Lower lobe of right lung (tissue), 2 donors: Measurements from ENCODE around the gene CLNK. TPM values are rescaled to one million over a fixed set of nuclear protein-coding genes. Genes with fewer than 3 reads are reported as not detected.
A peak's percentile ranks its signal among the peaks of the same experiment; 100 is the strongest.

ENCODE experiments used
- ATAC-seq, 2 donors: fragments of 200-7000 bp; cut with Tn5 transposase; one replicate each; pipeline ENCODE4 v1.9.1; 2020 to 2022; ENCODE audit warnings: mild to moderate bottlenecking in 2 of 2, moderate library complexity in 2 of 2
- DNase-seq: peaks from one replicate; pipeline ENCODE4 v3.0.0-alpha.2; 2020
- H3K27ac ChIP-seq: fragments of 200-600 bp; one replicate; pipeline ENCODE4 v1.8.0; 2022
- H3K27me3 ChIP-seq: fragments of 200-600 bp; one replicate; pipeline ENCODE4 v1.8.0; 2022; ENCODE audit warnings: low read depth
- H3K36me3 ChIP-seq: fragments of 200-600 bp; one replicate; pipeline ENCODE4 v1.8.0; 2022; ENCODE audit warnings: mild to moderate bottlenecking
- H3K4me1 ChIP-seq: fragments of 200-600 bp; one replicate; pipeline ENCODE4 v1.8.0; 2022
- H3K4me3 ChIP-seq: fragments of 200-600 bp; one replicate; pipeline ENCODE4 v1.8.0; 2022; ENCODE audit warnings: mild to moderate bottlenecking
- H3K9me3 ChIP-seq: fragments of 200-600 bp; one replicate; pipeline ENCODE4 v1.8.0; 2022
- CTCF ChIP-seq: fragments of 200-600 bp; IDR thresholded peaks from one replicate; pipeline ENCODE4 v1.8.0; 2022; ENCODE audit warnings: antibody characterized with exemption, mild to moderate bottlenecking
- intact Hi-C: fragments of 100-400 bp; cut with DNase I; formaldehyde crosslinking; loops from one replicate; pipeline ENCODE4 v1.11.0; 2022
- total RNA-seq: library from RNA; stranded (reverse); fragmentation: NEBNext Ultra II Directional; extraction: Animal tissue kit (Norgen Biotek cat#: 25700); gene quantifications from one replicate; pipeline ENCODE4 v1.2.1, GENCODE V29; 2021
- donor health status: DM: no; HTN: yes; CAD: no; lungs with severe emphysema.

The CLNK gene
- total RNA-seq, 1 donor from 2014 or later, result 0.09 TPM

GRCh38 chr4:10643600-10644425 is 40.8 kb downstream of the CLNK start:
- Histone ChIP-seq H3K9me3 (no peaks in the 10 kb centered on the region), H3K4me3 (no peak overlapping the region), H3K4me1 (no peaks in the 10 kb centered on the region), H3K36me3 (no peaks in the 10 kb centered on the region), H3K27me3 (no peaks in the 10 kb centered on the region), H3K27ac (no peak overlapping the region)
- DNase-seq (no peak), ATAC-seq (no peak)
- no peak for TF ChIP-seq CTCF
- intact Hi-C loops, result no loop called here

GRCh38 chr4:10640561-10641201 is 43.9 kb downstream of the CLNK start:
- no peak overlapping the region for H3K4me3 ChIP-seq
- DNase-seq (peak; percentile 49), ATAC-seq (peak; percentile 54 to 88)
- no peaks in the 10 kb centered on the region for H3K9me3 ChIP-seq
- no peak for TF ChIP-seq CTCF
- no peaks in the 10 kb centered on the region for H3K36me3 ChIP-seq
- intact Hi-C loops, result no loop called here
- no peaks in the 10 kb centered on the region for H3K27me3 ChIP-seq
- H3K4me1 ChIP-seq, result no peaks in the 10 kb centered on the region
- no peak overlapping the region for H3K27ac ChIP-seq

GRCh38 chr4:10639664-10640063 is 44.9 kb downstream of the CLNK start:
- intact Hi-C loops, result no loop called here
- no peak overlapping the region for H3K4me3 ChIP-seq
- H3K4me1 ChIP-seq, result no peaks in the 10 kb centered on the region
- no peak for ATAC-seq
- H3K9me3 ChIP-seq, result no peaks in the 10 kb centered on the region
- no peak overlapping the region for H3K27ac ChIP-seq
- TF ChIP-seq CTCF, result no peak
- no peaks in the 10 kb centered on the region for H3K27me3 ChIP-seq
- no peaks in the 10 kb centered on the region for H3K36me3 ChIP-seq
- DNase-seq, result no peak

- no peak for DNase-seq
- intact Hi-C loops, result no loop called here
- ATAC-seq, result no peak
- H3K36me3 ChIP-seq, result no peaks in the 10 kb centered on the region
- H3K9me3 ChIP-seq, result no peaks in the 10 kb centered on the region
- no peak overlapping the region for H3K4me3 ChIP-seq
- H3K27ac ChIP-seq, result no peak overlapping the region
- TF ChIP-seq CTCF, result no peak
- H3K27me3 ChIP-seq, result no peaks in the 10 kb centered on the region
- no peaks in the 10 kb centered on the region for H3K4me1 ChIP-seq
These were observed 45.5 kb downstream of the CLNK start for GRCh38 chr4:10639100-10639499.

GRCh38 chr4:10635091-10635490 is 49.5 kb downstream of the CLNK start:
- DNase-seq, result no peak
- no peak for TF ChIP-seq CTCF
- no peaks in the 10 kb centered on the region for H3K27me3 ChIP-seq
- intact Hi-C loops, result no loop called here
- no peak overlapping the region for H3K27ac ChIP-seq
- no peak overlapping the region for H3K4me3 ChIP-seq
- ATAC-seq, result no peak
- no peaks in the 10 kb centered on the region for H3K4me1 ChIP-seq
- no peaks in the 10 kb centered on the region for H3K36me3 ChIP-seq
- no peaks in the 10 kb centered on the region for H3K9me3 ChIP-seq
